Caki2 (cell line): ENCODE measurements around the gene COG1. TPM values are rescaled to one million over a fixed set of nuclear protein-coding genes. Genes with fewer than 3 reads are reported as not detected.

Experiments
- DNase-seq: peaks from one replicate; pipeline ENCODE4 v3.0.0-alpha.2; 2015; ENCODE audit warnings: low read depth
- in situ Hi-C: cut with HindIII; loops from 2 replicates; pipeline ENCODE4 v1.10.0; 2016; ENCODE audit warnings: low sequenced_read_pairs, low pct_unique_long_range_greater_than_20kb, mixed read lengths
- total RNA-seq: library from RNA; depleted of rRNA; stranded (reverse); fragments of >200 nt; shearing (Covaris generic); gene quantifications from 2 replicates; pipeline ENCODE4 v1.2.3, GENCODE V29; 2014; ENCODE audit warnings: low replicate concordance; rRNA removed

Gene COG1
- total RNA-seq, 1 experiment from 2014 or later = 20.6 TPM

DNA sequence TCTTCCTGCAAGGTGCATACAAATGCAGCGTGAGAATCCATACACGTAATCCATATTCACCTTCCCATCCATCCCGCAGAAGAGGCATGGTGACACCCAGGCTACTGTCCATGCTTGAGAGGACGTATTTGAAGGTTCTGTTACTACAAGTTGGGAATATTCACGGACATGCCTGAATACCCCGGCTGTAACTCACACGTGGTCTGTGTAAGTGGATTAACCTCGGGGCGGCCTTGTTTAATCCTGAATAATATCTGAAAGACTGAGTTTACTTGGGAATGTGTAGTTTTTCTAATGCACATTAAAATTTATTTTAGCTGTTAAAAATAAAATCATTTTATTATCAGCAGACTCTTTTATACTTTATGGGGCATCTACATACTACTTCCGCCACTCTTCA is 55.7 kb downstream of the COG1 start:
- DNase-seq = no peak
- in situ Hi-C loops = no loop called here

DNA sequence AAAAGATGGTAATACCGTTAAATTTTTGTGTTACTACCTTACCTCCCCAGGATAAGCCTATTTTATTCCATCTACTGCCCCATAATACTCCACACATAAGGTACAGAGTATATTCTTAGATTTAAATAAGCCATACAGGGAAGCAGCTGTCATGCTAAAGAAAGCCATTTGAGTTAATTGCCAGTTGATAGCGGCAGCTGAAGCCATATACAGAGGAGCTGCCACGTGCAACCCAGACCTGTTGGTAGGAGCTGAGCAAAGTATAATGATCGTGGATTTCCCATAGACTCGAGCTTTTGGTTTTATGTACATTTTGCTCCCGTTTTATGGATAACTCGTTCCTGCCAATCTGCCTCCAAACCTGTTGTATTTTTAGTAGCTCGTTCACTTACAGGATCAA is 56.8 kb downstream of the COG1 start:
- DNase-seq = no peak
- in situ Hi-C loops = no loop called here

DNA sequence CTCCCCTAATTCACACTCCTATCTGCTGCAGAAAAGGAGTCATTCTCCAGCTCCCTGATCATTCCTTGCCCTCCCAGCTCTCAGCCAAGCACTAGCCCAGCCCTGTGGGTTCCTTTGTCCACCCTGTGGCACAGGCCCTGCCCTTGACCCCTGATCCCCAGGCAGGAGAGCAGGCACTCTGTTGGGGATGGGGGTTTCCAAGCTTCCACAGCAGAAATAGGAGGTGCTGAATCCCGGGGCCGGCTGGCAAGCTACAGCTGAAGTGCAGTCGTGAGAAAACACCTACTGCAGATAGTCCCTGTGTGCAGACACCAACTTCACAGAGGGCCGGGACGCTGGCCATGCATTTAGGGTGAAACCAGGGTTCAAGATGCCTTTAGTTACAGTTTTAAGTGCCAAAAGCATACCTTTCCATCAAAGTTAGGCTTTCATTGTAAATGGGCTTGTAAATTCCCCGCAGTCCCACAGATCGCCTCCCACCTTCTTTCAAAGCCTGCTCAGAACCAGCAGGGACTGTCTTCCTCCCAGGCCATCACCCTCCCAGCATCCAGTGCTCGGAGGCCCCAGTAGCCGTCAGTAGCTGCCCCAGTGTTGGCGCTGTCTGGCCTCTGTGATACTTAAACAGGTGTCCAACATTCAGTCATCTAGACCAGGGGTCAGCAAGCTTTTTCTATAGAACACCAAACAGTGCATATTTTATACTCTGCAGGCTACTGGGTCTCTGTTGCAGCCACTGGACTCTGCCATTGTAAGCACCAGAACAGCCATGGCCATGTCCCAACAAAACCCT is 58.2 kb downstream of the COG1 start:
- in situ Hi-C loops = no loop called here
- DNase-seq = no peak

DNA sequence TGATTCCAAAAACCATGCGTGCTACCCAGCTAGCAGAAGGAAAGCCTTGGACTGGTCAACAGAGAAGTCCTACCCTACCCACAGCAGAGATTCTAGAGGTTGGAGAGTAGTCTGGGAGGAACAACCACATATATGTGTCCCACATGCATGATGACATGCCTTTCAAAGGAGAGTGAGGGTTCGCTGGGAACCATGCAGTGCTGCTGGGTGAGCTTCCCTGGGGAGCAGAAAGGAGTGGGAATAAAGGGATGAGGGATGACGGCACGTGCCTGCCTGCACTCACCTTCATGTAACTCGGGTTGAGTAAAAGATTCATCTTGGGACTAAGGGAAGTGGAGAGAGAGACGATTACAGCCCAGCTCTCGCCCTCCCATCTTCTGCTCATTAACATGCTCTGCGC is 59.0 kb downstream of the COG1 start:
- DNase-seq = no peak
- in situ Hi-C loops = no loop called here

DNA sequence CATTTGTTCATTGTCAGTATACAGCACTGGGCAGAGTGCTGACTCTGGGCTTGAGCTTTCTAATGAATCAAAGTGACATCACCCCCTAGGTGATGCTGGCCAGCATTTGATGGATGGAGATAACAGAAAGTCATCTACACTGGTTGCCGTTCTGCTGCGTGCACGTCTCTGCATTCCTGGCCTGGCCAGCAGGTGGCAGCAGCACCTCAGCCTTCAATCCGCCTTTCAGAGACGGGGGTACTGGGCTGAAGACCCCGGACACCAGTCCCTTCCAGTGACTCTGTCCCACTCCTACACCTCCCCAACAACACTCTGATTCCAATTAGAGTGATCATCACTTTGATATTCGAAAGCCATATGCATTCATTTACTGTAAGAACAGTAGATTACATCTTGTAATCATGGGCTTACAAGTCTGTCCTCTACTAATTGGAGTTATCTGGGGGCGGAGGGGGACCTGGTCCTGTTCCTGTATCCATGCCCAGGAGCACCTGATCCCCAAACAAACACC is 62.9 kb downstream of the COG1 start:
- in situ Hi-C loops = no loop called here
- peak; percentile 55 for DNase-seq

DNA sequence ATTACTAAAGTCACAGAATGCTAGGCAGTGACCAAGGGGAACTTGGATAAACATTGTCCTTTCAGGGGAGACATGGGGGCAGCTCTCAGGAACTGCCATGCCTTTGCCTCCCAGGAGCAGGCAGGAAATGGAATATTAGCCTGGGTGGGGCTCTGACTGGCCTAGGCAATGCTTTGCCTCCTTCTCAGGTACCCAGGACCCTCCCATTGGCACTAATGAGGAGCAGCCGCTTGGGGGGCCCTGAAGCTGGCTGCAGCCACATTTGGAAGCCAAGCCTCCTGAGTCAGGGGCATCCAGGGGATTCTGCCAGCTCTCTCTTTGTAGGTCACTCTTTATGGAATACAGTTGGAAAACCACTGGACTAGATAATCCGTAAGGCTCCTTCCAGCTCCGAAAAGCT is 63.4 kb downstream of the COG1 start:
- no peak for DNase-seq
- in situ Hi-C loops = no loop called here

DNA sequence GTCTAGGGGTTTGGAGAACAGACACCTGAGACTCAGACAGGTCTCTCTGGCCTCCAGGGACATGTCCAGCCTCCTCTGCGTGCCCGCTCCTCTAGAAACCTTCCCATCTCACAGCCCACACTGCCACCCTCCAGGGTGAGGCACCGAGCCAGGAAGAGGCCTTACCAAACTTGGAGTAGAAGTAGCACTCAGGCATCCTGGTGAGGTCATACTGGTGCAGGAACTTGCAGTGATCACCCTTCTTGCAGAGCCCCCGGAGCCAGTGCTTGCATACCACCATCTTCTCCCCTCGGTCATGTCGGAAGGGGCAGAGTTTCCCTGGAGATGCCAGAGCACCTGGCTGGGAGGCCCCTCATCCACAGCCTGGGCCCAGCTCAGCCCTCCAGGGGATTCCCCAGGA is 64.7 kb downstream of the COG1 start:
- in situ Hi-C loops = no loop called here
- no peak for DNase-seq

Other genes starting within 250 kb of the COG1 start
- 24.8 and 28.1 TPM in 2 replicates for gene SLC39A11, start 100.4 kb upstream of the COG1 start, total RNA-seq
- gene SSTR2, start 28.0 kb upstream of the COG1 start, total RNA-seq = not detected in 2 replicates
- gene CPSF4L, start 68.8 kb downstream of the COG1 start, total RNA-seq = not detected in 2 replicates
- 50.8 and 54.9 TPM in 2 replicates for gene CDC42EP4, start 118.9 kb downstream of the COG1 start, total RNA-seq